HepG2 (cell line): ENCODE measurements around the gene HPCAL1. TPM values are rescaled to one million over a fixed set of nuclear protein-coding genes. Genes with fewer than 3 reads are reported as not detected.

ENCODE experiments used
- ATF2 ChIP-seq: sonication (generic); formaldehyde crosslinking; IDR thresholded peaks from 2 replicates; pipeline ENCODE4 v1.4.0; 2020; ENCODE audit warnings: missing genetic modification reagents
- CENPT ChIP-seq: sonication (generic); formaldehyde crosslinking; IDR thresholded peaks from 2 replicates; pipeline ENCODE4 v1.8.0; 2022; ENCODE audit warnings: low read depth, mild to moderate bottlenecking, moderate library complexity, missing genetic modification reagents
- MED8 ChIP-seq: sonication (generic); formaldehyde crosslinking; IDR thresholded peaks from 2 replicates; pipeline ENCODE4 v1.8.1; 2023; ENCODE audit warnings: mild to moderate bottlenecking, missing genetic modification reagents; ENCODE audit not compliant: insufficient replicate concordance
- PATZ1 ChIP-seq: sonication (generic); formaldehyde crosslinking; IDR thresholded peaks from 2 replicates; pipeline ENCODE4 v1.4.0; 2020; ENCODE audit warnings: missing genetic modification reagents
- PPARG ChIP-seq: conservative IDR thresholded peaks from 2 replicates; pipeline ENCODE4 v1.6.1; 2016; ENCODE audit warnings: missing biosample characterization, missing genetic modification reagents
- TMF1 ChIP-seq: sonication (generic); formaldehyde crosslinking; IDR thresholded peaks from 2 replicates; pipeline ENCODE4 v1.8.1; 2022; ENCODE audit warnings: low read depth, missing genetic modification reagents
- ZNF407 ChIP-seq: sonication (generic); formaldehyde crosslinking; IDR thresholded peaks from one replicate; pipeline ENCODE4 v1.5.1; 2020; ENCODE audit warnings: mild to moderate bottlenecking, missing genetic modification reagents; ENCODE audit errors: not compliant biosample characterization
- polyA plus RNA-seq, 8 experiments: library from polyadenylated mRNA; depleted of rRNA in 3 of 8; stranded (reverse) in 7 of 8; unstranded in 1 of 8; fragments of >200 nt; fragmentation: Illumina TruSeq in 4 of 8; extraction: Trizol in 4 of 8; gene quantifications; 2 replicates each; pipeline versions ENCODE4 v1.2.1 to v1.2.3, GENCODE V29; 2011 to 2016; ENCODE audit warnings: low read depth in 4 of 8, missing spikeins in 1 of 8, mixed read lengths in 1 of 8; ENCODE audit not compliant: insufficient read depth in 1 of 8
- total RNA-seq, 5 experiments: library from RNA; depleted of rRNA; stranded (reverse); fragments of >200 nt; fragmentation: Illumina TruSeq; extraction: Trizol; gene quantifications; 2 replicates each; pipeline ENCODE4 v1.2.3, GENCODE V29; 2016; ENCODE audit warnings: low read depth in 1 of 5
- TF ChIP-seq, protein P1 (sequence below), 2 experiments: sonication (generic) in 1 of 2; formaldehyde crosslinking in 1 of 2; IDR thresholded peaks; 2 replicates each; pipeline versions ENCODE4 v1.6.1 to v1.9.0; 2014 to 2022; ENCODE audit warnings: antibody characterized with exemption in 1 of 2, borderline replicate concordance in 1 of 2, inconsistent platforms in 1 of 2, low read depth in 1 of 2, missing genetic modification reagents in 1 of 2

Gene HPCAL1
- total and polyA plus RNA-seq, 2 of the 13 experiments (the other 11 are each of a cell fraction or from before 2014, with no cell fraction given) = 29.5 to 29.9 TPM

GRCh38 chr2:10357193-10358169, 54.8 kb downstream of the HPCAL1 start (continued):
- TF ChIP-seq ZNF407 (CRISPR knock-in tag) = no peak
- TF ChIP-seq CENPT (CRISPR knock-in tag) = no peak
- TF ChIP-seq PATZ1 (CRISPR knock-in tag) = peak; percentile 68
- peak; percentile 56 for TF ChIP-seq PPARG (CRISPR knock-in tag)
- no peak for TF ChIP-seq ATF2
- TF ChIP-seq TMF1 (CRISPR knock-in tag) = no peak
- TF ChIP-seq, protein P1, sequence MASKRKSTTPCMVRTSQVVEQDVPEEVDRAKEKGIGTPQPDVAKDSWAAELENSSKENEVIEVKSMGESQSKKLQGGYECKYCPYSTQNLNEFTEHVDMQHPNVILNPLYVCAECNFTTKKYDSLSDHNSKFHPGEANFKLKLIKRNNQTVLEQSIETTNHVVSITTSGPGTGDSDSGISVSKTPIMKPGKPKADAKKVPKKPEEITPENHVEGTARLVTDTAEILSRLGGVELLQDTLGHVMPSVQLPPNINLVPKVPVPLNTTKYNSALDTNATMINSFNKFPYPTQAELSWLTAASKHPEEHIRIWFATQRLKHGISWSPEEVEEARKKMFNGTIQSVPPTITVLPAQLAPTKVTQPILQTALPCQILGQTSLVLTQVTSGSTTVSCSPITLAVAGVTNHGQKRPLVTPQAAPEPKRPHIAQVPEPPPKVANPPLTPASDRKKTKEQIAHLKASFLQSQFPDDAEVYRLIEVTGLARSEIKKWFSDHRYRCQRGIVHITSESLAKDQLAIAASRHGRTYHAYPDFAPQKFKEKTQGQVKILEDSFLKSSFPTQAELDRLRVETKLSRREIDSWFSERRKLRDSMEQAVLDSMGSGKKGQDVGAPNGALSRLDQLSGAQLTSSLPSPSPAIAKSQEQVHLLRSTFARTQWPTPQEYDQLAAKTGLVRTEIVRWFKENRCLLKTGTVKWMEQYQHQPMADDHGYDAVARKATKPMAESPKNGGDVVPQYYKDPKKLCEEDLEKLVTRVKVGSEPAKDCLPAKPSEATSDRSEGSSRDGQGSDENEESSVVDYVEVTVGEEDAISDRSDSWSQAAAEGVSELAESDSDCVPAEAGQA (IDR thresholded peaks at IDR 0.05; ENCODE audit: low read depth) = no peak
- TF ChIP-seq, protein P1 (CRISPR knock-in tag; IDR thresholded peaks at IDR 0.05; ENCODE audit: borderline replicate concordance) = no peak
- TF ChIP-seq MED8 = no peak
